GM21367 (cell line): Measurements from ENCODE around the gene DRGX.
A peak's percentile ranks its signal among the peaks of the same experiment; 100 is the strongest.

ENCODE experiments used
- ATAC-seq: cut with Tn5 transposase; IDR thresholded peaks from one replicate; pipeline ENCODE4 v1.9.1; 2021; ENCODE audit not compliant: unreplicated experiment

Gene DRGX

DNA sequence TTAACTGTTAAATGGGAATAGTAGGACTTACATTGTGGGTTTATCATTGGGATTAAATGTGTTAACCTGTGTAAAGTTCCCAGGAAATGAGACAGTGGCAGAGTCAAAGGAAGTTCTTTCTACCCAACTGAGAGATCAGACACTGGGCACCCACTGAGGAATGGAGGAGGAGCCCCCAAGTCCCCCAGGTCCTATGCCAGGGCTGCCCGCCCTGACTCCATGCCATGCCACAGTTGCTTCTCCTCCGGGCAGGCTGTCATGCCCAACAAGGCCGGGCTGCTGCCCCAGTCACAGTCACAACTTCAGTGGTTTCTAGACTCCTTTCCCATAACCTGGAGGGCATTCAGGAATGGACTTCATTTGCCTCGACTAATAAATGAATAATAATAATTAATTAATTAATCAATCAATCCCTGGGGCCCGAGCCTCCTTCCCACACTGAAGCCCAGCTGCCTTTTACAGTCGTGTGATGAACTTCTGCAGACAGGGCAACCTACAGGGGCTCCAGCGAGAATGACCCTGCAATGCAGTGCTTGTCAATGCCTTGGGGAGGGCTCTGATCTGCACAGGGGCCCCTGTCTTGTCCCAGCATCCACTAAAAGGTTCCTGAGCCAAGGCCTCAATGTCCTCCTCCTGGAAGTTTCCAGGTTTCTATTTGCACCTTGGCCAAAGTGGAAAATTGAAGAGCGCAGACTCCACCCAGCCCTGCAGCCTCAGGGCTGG is 32.4 kb downstream of the DRGX start:
- ATAC-seq: no peak

DNA sequence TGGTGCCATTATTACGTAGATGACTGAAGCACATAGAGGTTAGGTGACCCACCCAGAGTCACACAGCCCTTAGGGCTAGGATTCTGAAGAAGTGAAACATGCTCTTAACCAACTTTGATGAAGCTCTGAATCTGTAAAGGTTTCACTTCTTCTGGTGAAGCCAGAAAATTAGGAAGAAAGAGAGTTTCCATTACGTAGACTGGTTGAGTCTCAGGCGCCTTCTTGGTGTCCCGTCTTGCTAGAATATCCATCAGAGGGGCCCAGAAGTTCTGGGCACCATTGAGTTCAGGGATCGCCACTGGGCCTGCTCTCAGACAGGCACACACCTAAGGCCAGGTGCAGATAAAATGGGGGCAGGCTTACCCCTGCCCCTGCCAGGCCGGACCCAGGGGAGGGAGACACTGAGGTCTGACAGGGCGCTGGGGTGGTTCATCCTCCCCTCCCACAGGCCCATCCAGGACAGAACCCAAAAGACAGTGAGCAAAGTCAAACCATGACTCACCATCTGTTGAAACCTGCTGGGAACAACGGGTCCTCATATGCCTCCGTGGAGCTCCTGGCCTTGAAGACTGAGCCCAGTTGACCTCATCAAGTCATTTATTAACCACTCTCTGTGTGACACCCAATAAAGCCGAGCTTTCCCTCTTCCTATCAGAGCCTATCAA is 33.2 kb downstream of the DRGX start:
- peak; percentile 85 for ATAC-seq

DNA sequence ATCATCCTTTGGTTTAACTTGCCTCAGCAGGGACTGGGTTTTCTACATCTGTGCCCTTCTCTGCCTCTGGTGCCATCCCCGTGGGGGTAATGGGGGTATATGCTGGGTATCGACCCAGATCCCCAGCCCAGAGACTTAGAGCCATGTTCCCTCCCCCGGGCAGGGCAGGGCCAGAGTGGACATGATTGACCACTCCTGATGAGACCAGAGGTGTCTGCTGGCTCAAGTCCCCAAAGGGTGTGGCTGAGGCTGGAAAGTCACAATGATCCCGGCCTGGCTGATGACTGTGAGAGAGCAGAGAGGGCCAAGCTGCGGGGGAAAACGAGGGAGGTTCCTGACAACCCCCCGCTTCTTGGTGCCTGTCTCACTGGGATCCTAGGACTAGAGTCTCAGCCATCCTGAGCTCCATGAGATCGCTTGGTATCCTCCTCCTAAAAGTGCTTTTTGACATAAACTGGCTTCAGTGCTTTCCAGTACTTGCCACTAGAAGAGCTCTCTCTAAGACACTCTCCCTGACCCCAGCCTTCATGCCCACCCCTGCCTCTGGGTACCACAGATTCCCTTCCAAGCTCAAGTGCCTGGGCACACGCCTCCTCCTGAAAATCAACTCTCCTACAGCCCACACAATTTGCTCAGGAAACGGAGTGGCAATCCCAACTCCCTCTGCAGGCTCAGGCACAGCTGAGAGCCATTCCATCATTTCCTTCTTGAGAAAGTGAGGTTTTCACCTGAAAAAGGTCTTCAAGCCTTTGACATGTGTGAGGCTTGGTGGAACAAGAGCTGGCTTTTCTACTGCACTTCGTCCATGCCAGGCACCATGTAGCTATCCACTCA is 33.9 kb downstream of the DRGX start:
- ATAC-seq: no peak

DNA sequence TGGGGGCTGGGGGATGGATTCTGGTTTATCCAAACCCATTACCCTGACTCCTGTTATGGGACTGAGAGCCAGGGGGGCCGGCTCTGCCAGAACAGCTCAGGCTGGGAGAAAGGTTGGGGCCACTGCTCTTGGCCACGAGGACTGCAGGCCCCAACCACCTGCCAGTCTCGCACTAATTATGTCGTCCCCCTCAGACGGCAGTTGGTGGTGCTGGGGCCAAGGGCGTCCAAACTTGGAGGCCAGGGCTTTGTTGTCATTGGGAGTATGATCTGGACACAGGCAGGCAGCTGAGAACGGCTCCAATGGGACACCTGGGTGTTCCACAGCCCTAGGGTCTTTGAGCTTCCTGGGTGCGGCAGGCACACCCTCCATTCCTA is 34.7 kb downstream of the DRGX start:
- no peak for ATAC-seq

DNA sequence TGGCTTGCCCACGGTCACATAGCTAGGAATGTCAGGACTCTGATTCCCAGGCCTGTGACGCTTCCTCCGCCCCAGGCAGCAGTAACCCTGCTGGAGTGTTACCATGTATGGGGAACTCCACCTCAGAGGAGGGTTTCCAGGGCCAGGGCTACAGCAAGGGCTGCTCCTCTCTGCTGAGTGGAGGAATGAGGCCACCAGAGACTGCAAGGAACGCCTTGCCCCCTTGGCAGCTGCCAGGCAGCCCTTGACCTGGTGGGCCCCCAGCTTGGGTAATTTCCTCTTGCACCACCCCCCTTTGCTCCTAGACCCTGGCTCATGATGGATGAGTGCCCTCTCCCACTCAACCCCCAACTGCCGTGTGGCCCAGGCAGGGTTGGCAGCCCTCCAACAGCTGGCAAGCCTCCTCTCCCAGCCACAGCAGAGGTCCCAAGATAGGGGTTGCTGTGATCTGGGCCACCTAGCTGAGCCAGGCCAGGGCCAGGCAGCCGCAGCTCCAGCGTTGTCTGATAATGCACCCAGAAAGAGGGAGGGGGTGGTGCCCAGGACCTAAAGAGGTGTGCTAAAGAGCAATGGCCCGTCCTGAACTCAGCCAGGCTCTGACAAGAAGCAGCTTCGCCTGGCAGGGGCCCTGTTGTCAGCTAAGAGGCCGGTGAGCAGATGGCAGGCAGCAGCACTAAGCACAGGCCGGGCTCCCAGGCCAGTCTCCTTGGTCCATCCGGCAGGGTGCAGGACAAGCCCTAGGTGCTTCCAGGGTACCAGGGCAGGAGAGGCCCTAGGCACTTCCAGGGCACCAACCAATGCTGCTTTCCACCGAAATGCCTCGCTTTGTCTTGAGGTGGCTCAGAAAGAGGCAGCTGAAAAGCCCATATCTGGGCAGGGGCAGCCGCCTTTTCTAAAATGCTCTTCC is 35.4 kb downstream of the DRGX start:
- no peak for ATAC-seq

DNA sequence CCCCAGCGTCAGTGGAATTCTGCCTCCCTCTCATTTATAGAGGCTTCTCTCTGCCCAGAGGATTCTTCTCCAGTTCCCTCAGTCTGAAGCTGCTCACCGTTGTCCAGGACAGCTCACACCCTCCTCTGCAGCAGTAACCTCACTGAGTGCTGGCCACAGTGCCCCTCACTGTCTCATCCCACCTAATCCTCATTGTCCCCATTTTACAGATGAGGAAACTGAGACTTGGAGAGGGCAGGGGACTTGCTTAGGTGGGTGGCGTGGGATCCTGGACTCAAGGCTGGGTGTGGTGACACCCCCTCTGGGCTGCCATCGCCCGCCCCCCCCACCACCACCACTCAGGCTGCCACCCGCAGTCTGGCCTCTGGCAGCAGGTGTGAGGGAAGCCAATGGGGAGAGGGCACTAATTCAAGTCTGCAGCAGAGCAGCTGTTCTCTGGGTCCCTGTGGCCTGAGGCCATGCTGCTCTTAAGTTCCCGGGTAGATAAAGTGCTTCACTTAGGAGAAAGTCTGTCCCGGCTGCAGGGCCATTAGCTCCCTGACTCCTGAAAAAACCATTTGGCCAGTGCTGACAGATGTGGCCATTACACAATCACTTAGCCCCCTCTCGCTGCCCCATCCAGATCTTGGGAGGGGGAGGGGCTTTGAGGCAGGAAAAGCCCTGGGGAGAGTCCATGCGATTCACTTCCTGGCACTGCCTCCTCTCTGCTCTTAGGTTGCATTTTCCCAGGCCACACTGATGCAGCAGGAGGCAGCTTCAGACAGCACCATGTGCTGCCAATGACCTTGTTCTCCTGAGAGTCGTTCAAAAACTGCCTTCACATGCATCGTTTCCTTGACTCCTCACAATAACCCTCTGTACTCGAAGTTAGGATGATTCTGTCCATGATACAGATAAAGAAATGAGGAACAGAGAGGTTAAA is 36.3 kb downstream of the DRGX start:
- ATAC-seq: no peak

DNA sequence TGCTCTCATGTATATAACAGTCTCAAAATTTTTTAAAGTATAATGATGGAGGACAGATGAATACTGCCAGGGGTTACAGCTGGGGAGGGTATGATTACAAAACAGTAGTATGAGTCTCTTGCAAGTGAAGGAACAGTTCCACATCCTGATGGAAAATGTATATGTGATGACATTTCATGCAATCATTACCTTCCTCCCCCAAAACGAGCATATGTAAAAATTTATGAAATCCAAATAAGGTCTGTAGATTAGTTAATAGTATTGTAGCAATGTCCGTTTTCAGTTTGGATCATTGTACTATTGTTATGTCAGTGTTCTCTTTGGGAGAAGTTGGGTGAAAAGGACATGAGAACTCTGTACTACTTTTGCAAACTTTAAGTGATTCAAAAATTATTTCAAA is 38.0 kb downstream of the DRGX start:
- no peak for ATAC-seq

DNA sequence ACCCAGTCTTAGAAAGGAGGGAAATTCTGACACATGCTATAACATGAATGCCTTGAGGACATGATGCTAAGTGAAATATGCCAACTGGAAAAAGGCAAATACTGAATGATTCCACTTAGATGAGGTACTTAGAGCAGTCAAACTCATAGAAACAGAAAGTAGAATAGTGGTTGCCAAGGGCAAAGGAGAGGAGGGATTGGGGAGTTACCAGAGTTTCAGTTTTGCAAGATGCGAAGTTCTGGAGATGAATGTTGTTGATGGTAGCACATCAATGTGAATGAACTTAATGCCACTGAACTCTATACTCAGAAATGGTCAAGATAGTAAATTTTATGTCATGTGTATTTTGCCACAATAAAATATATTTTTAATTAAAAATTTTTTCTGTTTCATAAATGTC is 38.9 kb downstream of the DRGX start:
- no peak for ATAC-seq

DNA sequence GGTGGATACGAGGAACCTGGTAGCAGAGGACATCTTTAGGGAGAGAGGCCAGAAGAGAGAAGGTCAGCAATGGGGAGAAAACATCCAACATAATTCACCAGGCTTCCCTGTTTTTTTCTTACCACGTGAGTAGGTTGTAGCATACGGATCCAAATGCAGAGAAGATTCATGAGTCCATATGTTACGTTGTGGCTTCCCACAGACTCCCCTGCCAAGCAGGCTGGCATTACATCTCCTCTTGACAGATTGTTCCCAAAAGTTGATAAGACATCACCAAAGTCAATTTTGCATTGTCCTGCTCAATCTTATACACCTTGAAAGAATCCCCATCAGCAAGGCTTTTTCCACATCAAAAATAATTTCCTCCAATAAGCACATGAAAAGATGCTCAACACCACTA is 39.7 kb downstream of the DRGX start:
- no peak for ATAC-seq

DNA sequence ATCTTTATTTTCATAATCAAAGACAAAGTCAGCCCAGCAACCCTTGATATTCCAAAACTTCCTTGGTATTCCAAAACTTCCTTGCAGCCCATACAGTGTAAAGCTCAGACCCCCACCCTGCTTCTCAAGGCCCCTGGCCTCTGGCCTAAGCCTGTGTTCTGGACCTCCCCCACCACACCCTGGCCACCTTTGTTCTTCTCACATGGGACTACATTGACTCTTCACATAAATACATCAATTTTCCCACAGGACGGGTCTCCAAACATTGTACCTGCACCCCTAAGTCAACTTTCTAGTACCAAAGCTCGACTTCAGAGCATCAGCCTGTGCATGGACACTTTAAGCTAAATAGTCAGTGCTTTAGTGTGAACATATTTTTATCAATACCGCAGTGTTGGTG is 40.7 kb downstream of the DRGX start:
- no peak for ATAC-seq

DNA sequence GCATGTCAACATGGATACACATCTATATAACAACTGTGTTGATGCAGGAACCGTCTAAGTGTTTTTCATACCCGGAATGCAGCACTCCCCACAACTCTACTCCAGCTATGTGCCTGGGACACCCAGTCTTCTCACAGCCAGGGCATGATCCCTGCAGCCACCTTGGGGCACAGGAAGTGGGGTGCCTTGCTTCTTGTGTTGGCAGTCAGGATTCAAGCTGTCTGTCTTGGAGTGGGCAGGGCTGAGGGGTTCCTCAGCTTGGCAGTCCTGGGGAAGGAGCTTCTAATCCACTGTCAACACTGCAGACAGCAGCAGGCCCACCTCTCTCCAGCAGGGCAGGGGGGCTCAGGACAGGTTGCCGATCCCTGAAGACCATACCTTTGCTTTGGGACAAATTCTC is 41.3 kb downstream of the DRGX start:
- no peak for ATAC-seq

DNA sequence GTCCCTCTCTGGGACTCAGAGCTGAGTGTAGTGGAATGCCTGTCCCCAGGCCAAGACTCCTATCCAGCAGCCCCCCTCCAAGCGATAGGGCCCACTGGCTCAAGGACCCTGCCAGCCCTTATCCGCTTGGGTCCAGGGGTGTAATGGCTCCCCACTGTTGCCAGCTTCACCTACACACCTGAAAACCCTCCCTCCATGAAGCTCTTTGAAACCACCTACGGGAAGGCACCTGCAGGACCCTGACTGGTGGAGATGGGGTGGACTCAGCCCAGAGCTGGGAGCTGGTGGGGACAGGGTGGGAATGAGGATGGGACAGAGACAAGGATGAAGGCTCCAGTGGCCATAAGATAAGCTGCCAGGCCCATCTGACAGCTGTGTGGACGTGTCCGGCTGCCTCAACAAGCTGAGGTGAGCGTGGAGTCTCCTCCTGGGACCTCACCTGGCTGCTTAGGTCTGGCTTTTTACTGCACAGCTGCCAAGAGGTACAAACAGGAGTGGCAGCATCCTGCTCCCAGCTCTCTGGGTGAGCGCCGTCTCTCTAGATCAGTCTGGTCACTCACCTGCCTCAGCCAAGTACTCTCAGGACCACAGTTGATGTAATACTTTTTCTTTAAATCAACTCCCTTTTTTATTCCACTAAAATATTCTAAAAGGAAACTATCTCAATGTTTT is 41.9 kb downstream of the DRGX start:
- ATAC-seq: no peak

DNA sequence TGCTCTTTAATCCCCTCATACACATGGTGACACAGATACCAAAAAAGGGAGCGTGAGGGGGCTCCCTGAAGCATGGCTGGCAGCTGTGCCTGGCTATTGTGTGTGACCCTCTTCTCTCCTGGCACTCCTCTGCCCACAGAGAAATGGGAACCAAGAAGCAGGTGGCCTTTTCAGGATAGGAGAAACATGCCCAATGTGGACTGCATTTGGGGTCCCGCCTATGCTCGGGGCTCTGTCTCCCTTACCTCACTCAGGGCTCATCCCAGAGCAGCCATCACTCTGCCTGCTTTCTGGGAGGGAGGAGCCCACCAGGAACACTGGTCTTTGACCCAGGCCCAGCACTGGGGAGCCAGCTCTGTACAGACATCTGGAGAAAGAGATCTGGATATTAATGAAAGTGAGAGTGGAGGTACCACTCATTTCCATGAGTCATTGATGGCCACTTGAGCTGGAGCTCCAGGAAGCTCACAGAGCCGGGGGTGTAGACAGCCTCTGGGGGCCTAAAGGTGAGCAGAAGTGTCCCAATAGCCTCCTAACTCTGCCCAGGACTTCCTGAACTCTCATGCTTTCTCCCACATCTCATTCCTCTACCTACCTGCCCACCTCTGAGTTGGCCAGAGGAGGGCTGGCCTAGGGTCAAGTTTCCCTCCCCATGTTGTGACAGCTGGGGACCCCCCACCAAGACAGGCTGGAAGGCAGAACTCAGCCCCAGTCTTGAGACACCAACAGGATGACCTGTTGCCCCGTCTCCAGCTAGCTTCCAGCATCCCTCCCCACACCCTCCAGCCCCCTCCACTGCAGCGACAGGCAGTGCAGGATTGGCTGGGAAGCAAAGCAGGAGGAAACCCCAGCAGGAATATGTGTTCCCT is 42.6 kb downstream of the DRGX start:
- ATAC-seq: no peak

DNA sequence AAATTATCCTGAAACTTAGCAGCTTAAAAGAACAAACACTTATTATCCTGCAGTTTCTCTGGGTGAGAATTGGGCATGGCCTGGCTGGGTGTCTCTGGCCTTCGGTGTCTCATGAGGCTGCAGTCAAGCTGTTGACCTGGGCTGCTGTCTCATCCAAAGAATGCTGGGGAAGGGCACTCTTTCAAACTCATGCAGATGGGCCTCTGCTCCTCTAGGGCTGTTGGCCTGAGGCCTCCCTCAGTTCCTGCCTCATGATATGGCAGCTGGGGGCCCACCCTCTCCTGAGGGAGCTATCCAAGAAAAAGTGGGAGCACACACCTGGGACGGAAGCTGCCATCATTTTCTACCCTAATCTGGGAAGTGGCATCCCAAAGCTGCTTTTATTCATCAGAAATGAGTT is 43.6 kb downstream of the DRGX start:
- ATAC-seq: no peak

DNA sequence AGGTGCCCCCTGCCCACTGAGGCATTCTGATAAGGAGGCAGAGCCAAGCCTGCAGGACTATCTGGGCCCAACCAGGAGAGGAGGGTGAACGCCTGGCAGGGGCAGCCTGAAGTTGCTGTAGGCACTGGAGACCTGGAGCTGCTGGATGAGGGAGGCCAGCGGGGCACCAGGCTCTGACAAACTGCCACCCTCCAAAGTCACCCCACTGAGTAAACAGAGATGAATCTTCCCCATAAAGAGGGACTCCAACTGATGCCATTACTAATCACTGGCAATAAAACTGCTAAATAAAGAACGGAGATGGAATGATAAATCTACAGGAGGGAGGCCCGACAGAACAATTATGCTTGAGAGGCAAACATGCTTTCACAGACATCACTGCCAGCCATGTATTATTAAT is 44.2 kb downstream of the DRGX start:
- no peak for ATAC-seq

DNA sequence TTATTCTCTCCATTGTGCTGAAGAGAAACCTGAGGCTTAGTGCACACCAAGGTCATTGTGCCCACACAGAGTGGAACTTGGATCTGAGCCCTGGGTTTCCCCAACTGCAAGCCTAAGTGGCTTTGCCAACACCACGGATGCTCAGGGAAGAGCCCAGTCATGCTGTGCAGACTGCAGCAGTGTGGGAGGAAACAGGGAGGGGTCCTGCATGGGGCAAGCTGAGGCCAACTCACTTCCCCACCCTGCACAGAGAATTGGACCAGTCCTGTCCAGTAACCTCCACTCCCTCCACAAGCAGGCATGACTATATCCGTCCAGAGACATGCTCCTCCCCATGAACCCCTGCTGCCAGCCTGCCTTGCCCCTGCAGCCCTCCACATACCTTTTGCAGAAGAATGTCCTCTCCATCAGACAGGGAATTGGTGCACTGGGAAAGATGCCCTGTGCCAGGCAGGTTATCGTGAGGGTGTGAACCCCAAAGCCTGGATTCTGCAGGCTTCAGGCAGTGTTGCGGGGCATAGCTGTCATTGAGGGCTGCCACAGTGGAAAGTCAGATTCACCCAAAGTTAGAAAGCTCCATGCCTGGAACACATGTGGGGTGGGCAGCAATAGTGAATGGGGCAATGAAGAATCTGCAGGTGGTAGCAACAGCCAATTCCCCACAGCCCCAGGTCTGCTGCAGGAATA is 44.9 kb downstream of the DRGX start:
- ATAC-seq: no peak

DNA sequence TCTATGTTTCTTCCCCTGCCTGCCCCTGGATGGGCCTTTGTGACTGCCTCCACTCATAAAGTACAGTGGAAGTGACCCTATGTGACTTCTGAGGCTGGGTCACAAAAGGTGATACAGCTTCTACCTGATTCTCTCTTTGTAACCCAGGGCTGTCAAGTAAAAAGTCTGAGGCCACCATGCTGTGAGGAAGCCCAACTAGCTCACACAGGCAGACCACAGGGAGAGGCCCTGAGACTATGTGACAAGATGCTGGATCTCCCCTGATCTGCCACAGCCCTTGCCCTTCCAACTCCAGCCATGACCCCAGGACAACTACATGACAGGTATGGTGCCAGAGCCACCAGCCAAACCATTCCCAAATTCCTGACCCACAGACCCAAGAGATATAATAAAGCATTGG is 45.8 kb downstream of the DRGX start:
- ATAC-seq: no peak

DNA sequence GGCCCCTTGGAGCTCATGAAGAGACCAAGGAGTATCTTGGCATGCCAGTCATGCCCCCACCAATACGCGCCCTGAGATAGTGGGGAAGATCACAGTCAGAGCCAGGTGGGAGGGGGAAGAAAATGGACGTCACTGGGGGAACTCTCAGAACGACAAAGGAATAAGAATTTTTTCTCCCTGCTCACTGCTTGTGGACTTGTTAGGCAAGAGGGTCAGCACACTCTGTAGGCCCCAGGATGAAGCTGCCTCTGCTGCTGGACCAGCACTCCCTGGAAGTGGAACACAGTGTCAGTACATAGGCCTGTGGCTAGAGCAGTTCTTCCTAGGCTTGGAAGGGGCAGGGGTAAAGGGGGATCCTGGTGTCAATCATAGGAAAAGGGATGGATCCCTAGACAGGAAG is 46.5 kb downstream of the DRGX start:
- ATAC-seq: no peak
